Inflammatory macrophage (primary cell): ENCODE measurements around the gene DLG5.

Source experiments
- DNase-seq, 2 donors: peaks; one replicate each; pipeline ENCODE4 v3.0.0-alpha.2; 2020 to 2022

Gene DLG5

DNA sequence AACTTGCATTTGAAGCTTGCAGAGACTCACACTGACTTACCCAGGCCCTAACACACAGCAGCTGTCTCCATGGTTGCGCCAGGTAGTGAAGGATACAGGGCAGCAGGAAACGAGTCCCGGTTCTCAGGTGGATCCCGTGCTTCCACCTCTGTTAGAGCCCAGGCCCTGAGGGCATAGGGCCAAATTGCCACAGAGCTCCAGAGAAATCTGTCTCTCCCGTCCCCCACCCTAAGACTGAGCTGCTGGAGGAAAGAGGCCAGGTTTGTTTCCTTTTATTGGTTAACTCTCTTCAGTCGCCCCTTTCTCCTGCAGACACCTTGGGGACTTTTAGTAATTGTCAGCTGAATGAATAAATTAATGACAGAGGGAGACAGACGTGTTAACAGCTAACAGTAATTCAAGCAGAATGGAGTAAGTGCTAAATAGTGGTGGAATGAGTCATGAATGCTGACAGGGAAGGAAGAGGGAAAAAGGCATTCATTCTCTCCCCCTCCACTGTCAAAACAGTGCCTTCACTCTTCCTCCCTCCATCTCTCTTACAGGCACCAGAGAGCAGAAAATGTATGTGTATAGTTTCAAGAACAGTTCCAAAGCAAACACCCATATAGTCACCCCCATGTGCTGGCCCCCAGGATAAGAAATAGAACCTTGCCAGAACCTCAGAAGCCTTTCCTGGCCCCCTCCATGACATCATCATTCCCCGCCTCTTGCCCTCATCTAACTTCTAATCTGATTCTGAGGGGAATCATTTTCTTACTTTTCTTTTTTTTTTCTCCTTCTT is 16.8 kb upstream of the DLG5 start:
- no peak for DNase-seq

DNA sequence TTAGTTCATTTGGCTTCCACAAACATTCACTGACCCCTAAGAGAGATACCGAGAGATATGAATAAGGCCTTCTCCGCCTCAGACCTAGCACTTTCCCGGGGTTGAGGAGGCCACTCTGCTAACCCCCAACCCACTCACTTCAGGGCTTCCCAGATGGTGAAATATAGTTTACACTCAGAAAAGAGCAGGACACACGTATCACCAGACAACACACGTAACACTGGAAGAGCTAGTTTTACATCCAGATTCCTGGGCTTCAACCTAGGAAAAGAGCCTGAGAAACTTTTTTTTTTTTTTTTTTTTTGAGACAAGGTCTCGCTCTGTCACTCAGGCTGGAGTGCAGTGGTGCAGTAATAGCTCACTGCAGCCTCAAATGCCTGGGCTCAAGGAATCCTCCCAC is 15.2 kb upstream of the DLG5 start:
- DNase-seq, result no peak

DNA sequence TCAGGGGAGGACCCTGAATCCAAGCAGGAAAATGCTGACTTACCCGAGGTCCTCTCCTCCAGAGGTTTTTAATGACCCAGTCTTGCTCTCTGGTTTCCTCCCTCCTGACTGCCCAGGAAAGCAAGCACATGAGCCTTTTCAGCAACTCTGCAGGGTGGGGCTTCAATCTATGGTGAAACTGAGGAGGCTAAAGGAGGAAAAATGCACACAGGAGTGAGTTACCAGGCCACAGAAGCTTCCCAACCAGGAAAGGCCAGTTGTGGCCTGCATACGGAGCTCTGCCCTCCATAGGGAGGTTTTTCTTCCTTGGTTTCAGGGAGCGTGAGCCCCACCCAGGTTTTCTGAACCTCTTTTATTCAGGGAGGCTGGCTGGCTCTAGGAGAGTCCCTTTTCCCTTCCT is 14.1 kb upstream of the DLG5 start:
- DNase-seq, result no peak

DNA sequence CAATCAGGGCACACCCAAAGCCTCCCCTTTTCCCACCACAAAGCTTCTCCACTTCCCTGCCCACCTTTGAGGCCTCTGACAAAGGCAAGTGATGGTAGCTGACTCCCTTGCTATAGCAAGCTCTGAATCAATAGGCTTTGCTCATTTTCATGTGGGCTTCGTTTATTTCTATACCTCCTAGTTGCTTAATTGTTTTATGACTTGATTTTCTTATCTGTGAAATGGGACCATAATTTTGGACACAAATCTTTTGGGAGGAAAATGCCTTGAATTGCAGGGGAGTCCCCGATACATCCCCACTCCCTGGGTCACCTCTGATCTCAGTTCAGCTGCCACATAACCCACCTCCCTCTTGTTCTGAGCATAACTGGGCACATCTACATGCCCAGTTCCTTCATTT is 13.7 kb upstream of the DLG5 start:
- no peak for DNase-seq

DNA sequence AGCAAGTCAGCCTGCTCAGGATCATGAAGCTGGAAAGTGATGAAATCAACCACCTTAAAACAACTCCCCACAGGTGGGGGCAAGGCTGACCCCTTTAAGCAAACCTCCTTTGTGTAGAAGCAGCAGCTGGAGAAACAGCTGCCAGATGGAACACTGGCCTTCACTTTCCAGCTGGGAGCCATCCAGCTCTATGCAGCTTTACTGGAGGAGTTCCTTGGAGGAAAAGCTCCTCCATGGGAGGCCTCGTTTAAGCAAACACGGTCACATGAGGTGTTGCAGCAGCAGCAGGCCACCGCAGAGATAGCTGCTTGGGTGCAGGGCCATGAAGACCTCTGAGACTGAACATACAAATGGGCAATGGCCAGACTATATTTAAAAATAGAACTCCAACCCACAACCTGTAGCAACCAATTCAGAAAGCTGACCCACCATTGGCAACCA is 13.0 kb upstream of the DLG5 start:
- no peak for DNase-seq

DNA sequence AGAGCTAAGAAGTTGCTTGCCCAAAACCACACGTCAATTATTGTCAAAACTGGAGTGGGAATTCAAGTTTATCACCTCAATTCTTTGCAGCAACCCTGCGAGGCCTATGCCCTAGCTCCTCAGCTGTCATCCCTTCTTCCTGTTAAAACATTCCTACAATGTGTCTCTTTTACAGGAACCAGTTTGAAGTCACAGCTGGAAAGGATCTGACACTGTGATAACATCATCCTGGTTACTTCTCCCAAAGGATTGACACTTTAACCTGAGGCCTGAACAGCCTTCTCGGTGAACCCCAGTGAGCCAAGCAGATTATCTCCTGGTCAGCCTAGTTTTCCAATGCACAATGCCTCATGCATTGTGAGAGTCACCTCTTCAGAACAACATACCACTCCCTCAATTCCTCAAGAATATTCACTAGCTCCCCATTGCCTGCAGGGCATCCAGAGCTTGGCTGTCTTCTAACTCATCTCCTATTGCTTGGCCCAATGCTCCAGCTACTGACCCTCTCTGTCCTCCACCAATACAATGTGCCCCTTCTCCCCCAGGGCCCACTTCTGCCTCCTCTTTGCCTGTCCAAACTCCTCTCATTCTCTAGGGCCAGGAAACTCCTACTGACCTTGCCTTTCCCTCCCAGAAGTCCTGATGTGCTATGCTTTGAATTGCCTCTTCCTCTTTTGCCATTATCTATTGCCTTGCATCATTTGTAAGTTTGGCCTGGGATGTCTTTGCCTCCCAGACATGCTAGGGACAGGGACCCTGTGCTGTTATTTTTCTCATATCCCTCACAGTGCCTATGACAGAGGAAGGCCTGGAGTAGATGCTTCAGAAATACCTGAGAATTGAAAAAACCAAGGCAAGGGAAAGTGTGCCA is 10.4 kb upstream of the DLG5 start:
- no peak for DNase-seq

DNA sequence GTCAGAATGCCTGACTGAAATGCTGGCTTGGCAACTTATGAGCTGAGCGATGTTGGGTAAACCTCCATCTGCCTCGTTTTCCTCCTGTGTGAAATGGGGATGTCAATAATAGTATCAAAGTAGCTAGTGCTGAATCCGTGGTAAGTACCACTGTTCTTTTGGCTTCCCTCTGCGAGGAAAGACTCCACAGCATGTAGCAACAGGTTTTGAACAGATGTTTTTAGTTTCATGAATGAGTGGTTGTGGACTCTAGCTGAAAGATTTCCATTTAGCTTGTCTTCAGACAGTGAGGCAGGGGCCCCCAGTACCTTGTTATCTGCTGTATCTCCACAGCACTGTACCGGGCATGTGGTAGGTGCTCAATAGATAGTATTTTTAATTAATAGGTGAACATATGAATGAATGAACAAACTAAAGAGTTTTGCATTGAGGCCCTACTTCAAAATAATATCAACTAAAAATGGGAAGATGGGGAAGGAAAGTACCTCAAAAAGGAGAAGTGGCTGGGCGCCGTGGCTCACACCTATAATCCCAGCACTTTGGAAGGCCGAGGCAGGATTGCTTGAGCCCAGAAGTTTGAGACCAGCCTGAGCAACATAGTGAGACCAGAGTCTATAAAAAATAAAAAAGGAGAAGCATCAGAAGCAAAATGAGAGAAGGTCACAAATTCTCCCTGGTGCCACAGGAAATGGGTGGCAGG is 5.6 kb upstream of the DLG5 start:
- no peak for DNase-seq

DNA sequence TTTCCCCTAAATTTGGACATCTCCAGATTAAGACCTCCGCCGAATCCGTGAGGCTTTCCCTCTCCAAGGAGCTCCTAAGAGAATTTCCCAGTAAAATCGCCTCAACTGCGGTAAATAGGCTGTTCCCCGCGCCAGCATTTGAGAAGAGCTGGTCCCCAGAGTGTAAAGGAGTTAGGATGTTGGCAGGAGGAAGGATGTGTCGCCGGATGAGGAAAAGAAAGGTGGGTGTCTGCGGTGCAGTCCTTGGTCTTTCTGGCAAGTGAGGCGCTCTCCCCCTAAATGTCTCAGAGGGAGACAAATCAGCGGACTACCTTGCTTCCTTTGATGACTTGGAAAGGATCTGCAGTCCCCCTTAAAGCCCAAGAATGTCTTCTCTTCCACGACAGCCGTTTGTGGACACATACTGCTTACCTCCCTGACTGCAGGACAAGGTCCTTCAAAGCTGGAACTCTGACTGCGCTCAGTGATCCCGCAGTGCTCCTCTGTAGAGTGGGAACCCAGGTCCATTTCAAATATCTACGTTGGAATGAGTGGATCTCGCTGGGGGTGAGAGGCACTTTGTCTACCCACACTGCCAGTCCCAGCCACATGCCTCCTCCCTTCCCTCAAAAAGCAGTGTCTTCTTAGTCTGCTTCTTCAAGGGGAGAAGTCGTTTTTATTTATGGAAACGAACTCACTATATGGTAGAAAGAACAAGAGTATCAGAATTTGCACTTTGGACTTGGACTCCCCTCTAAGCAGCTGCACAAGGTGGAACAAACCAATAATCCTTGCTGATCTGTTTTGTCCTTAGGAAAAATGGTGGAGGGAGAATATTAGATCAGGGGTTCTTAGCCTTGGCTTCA is 1.1 kb upstream of the DLG5 start:
- DNase-seq, result no peak

DNA sequence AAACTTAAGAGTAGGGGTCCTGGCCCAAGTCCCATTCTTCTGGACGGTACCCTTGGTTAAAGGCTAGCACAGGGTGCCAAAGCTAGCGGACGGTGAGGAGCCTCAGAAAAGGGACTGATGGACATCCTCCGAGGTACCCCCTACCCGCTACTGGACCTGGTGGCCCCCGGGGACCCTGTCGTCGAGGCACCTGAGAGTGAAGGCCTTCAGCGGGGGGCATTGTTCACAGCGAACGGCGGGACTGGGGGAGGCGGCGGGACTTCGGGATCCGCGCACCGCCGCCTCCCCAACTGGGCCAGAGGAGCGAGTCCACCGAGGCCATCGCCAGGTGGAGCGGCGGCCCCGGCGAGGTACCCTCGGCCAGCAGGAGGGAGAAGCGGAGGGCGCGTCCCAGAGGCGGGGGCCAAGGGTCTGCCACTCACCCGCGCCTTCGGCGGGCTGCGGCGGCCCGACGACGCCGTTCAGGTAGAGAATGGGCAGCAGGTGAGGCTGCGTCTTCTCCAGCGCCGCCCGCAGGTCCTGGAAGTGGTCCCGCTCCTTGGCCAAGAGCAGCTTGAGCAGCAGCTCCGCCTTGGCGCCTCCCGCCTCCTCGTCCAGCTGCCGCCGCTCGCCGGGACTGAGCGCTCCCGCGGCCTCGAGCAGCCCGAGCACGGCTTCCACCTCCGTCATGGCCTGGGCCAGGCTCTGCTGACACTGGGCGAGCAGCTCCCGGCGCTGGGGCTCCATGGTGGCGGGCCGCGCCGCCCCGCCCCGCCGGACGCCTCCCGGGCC is 575 bp downstream of the DLG5 start:
- peak; percentile 19 to 37 for DNase-seq

DNA sequence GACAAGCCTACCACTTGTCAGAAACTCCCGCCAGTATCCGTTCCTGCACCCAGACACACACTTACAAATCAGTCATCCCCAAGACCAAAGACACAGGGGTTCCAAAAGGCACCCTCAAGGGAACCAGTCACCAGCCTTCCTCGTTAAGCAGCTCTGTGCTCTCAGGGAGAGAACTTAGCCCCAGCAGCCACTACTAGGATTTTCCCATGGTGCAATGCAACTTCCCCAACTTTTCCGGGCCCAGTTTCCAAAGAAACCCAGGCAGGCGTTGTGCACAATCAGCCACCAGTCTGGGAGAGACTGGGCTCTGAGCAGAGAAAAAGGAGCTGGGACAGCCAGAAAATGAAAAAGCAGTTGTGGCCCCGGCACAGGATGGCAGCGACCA is 1.2 kb downstream of the DLG5 start:
- peak in 1 of 2 donors; percentile 8 for DNase-seq

DNA sequence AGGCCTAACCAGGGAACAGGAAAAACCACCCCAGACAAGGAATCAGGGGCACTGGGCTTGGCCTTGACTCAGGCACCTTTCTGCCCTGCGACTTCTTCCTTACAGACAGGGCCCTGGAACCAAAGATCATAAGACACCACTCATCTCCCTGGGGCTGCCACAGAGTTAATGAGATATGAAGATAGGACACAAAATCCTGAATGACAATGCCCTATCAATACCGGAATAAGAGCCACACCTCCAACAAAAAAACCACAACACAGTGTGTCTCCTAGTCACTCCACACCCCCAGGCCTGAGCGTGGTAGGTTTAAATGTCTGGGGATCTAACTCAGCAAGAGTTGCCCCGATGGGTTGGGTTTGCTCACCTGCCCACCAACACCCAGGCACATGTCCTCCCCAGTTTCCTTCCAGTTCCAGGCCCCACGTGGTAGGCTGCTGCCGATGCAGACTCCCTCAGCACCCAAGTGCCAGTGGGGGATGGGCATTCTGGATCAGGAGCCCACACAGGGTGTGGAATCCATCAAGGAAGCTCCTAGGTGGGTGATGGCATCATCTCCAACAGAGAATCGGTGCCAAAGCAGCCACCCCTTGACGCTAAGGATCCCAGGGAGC is 3.9 kb downstream of the DLG5 start:
- DNase-seq, result no peak

DNA sequence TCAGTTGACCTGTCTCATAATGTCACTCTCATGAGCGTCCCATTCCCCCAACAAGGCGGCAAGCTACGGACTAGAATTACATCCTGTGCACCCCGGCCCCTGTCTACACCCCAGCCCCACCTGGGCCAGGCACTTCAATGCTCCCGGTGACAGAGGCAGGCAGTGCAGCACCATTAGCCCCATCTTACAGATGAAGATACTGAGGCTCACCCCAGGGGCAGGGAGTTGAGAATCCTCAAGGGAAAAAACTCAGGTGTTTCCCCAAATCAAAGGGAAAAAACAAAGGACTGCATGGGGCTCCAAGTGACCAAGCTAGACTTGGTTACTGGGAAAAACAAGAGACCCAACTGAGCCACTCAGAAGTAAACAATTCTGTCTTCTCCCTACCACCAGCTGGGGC is 4.5 kb downstream of the DLG5 start:
- DNase-seq, result no peak

DNA sequence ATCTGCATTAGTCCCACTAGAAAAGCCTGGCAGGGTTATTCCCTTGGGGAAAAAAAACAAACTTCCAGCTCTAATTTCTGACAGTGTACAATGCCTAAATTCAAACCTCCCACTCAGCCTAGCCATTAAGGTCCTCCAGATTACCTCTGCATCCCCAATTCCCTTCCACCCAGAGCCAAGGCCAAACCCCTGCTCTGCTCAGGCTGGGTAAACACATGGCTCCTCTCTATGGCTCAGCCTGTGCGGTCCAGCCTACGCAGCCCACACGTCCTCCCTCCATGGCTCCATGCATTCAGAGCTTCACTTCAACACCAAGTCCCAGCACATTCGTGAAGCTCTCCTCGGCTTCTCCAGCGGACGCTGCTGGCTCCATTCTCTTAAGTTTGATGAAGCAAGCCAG is 5.2 kb downstream of the DLG5 start:
- DNase-seq, result no peak

DNA sequence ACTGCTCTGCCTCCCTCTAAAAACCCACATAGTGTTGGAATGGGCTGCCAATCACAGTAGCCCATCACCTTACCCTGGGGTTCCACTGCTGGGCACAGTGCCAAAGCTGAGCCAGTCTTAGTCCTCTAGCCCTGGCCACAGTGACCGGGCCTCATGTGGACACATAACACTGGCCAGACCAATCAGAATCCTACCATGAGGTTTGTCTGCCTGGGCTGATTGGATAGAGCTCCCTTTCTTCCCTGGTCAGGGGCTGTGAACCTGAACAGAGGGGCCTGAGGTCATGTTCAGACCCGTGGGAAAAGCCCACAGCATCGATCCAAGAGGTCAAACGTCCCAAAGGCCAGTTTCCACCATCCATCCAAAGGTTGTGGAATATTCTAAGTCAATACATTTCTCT is 6.1 kb downstream of the DLG5 start:
- no peak for DNase-seq

DNA sequence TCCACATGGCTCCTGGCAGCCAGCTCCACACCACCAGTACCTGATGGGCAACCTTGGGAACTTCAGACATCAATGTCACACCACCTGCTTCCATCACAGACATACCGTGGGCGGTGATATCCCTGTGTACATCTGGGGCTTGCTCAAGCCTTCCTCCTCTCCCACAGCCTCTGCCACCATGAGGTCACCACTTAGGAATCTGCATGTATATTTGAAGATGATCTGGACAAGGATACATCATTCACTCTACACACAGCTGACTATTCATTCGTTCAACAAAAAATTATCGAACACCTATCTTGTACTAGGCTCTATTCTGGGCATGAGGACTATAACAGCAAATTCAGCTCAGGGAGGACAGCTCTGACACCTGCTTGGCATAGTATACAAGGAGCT is 6.8 kb downstream of the DLG5 start:
- no peak for DNase-seq

DNA sequence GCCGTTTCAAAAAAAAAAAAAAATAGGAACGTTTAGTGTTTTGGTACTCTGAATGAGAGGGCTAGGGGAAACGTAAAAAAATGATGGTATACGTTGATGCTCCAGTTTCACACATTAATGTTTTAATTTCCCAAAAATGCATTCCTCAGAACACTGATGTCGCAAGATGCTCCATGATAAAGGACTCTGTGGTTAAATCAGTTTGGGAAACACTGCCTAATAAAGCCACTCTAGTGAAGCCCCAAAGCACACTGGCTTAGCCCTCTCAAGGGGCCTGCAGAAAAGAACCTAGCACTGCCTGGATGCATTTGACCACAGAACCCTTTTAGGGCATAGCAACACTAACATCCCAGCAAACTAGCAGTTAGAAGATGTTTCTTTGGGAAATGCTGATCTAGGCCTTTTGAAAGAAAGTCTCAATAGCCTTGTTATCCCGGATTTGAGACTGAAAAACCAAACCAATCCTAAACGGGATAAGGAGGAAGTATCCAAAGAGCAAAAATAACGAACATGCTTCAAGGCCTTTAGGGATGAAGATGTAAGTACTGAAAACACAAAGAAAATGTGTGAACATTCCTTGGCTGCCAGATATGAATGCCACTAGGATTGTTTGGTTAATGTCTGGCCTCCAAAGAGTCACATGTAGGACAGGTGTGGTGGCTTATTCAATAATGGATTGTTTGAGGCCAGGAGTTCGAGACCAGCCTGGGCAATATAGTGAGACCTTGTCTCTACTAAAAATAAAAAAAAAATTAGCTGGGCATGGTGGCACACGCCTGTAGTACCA is 11.0 kb downstream of the DLG5 start:
- no peak for DNase-seq

DNA sequence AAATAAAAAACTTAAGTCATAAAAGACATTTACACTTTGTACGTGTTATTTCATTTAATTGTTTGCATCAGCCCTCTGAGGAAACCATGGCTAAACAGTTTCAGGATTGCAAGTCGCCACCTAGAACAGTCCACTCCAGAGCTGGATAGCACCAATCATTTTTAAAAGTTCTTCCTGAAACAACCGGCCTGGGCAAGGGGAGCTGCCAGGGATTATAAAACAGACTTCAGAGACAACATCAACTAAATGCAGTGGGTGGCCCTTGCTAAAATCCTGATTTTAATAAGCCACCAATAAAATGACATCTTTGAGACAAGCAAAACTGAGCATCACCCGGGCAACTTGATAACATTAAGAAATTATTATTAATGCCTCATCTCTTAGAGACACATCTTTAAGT is 13.5 kb downstream of the DLG5 start:
- no peak for DNase-seq

DNA sequence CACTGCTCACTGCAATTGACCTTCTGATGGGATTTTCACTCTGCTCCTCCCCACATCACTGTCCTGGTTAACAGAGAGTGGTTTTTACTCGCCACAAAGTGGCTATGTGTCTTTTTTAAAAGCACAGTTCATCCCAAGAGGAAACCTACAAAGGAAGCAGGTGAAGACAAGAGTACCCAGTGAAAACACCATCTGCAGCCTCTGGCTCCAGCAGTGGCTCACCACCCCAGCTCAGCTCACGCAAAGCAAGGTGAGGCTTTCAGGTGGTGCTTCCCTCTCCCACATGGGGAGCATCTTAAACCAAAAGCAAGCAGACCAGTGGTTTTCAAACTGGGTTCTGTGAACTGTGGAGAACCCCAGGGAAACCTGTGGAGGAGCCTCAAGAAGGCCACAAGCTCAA is 14.0 kb downstream of the DLG5 start:
- no peak for DNase-seq

DNA sequence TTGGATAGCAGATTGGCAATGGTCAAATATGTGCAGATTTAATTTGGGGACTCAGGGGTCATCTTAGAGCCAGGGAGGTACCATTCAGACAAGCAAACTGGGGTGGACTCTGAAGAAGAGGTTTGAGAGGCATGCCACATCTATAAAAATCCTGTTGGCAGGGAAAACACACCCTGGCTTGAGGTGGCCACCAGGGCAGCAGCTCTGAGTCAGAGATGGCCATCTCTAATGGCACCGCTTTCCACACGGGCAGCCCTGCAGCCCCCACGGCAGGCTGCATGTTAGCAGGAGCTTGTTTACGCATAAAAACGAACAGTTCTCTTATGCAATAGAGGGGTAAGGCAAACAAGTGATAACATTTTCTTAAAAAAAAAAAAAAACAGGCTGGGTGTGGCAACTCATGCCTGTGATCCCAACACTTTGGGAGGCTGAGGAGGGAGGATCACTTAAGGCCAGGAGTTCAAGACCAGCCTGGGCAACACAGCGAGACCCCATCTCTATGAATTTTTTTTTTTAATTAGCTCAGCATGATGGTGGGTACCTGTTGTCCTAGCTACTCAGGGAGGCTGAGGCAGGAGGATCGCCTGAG is 14.9 kb downstream of the DLG5 start:
- no peak for DNase-seq

DNA sequence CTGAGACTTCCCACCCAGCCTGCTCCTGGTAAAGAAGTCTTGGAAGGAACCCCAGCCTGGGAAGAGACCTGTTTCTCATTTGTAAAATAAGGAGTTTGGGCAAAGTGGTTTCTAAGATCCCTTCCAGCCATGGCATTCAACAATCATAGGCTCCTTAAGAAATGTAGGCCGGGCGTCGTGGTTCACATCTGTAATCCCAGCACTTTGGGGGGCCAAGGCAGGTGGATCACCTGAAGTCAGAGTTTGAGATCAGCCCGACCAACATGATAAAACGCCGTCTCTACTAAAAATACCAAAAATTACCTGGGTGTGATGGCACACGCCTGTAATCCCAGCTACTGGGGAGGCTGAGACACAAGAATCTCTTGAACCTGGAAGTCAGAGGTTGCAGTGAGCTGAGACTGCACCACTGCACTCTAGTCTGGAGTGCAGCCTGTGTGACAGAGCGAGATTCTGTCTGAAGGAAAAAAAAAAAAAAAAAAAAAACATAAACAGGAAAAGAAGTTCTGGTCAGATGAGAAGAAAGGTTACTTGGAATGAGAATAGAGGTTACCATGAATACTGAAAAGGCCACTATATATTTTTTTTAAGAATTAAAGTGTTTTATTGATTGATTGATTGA is 15.9 kb downstream of the DLG5 start:
- DNase-seq, result no peak
